ENCODE measurements around the gene IFI6. TPM values are rescaled to one million over a fixed set of nuclear protein-coding genes. Genes with fewer than 3 reads are reported as not detected.

Gene IFI6
- total and polyA plus RNA-seq, 4 donors, result 5.9 to 339 (median 169) TPM

GRCh38 chr1:27656157-27656893, 15.7 kb downstream of the IFI6 start (continued):
- TF ChIP-seq REST (IDR thresholded peaks at IDR 0.05), result no peak
- no peak for TF ChIP-seq HNF4G (IDR thresholded peaks at IDR 0.05)
- TF ChIP-seq EGR1 (IDR thresholded peaks at IDR 0.05; ENCODE audit: low read depth in 2 of 2), result no peak
- no peak for TF ChIP-seq GABPA (IDR thresholded peaks at IDR 0.05 in 1 of 2, conservative IDR thresholded peaks at IDR 0.05 in 1 of 2)
- no peak for TF ChIP-seq FOXA2 (IDR thresholded peaks at IDR 0.05)
- no peak for TF ChIP-seq YY1 (IDR thresholded peaks at IDR 0.05)
- TF ChIP-seq MAX (IDR thresholded peaks at IDR 0.05), result no peak
- TF ChIP-seq RXRA (IDR thresholded peaks at IDR 0.05), result no peak
- TF ChIP-seq HNF4A (conservative IDR thresholded peaks at IDR 0.05), result no peak
- no peak for TF ChIP-seq RAD21 (IDR thresholded peaks at IDR 0.05)

GRCh38 chr1:27655151-27655937, 16.6 kb downstream of the IFI6 start:
- H3K27ac ChIP-seq (ENCODE audit: low read depth in 1 of 2, low read length in 2 of 2), result no peak overlapping the region
- DNase-seq (ENCODE audit: low spot score), result no peak
- WGBS, result 79% methylated on average over 11 of the region's 11 CpGs
- TF ChIP-seq HNF4G (IDR thresholded peaks at IDR 0.05) (no peak), ZBTB33 (IDR thresholded peaks at IDR 0.05) (no peak), TAF1 (conservative IDR thresholded peaks at IDR 0.05) (no peak), SP1 (IDR thresholded peaks at IDR 0.05) (no peak), FOXA2 (IDR thresholded peaks at IDR 0.05) (no peak), GABPA (IDR thresholded peaks at IDR 0.05 in 1 of 2, conservative IDR thresholded peaks at IDR 0.05 in 1 of 2) (no peak), EGR1 (IDR thresholded peaks at IDR 0.05; ENCODE audit: low read depth in 2 of 2) (no peak), FOXA1 (IDR thresholded peaks at IDR 0.05) (no peak), NR2F2 (IDR thresholded peaks at IDR 0.05) (no peak)
- no peak overlapping the region for H3K9ac ChIP-seq (ENCODE audit: low read depth in 1 of 2, low read length in 2 of 2)
- no peaks in the 10 kb centered on the region for H3K9me3 ChIP-seq (ENCODE audit: control insufficient read depth in 4 of 4, low read length in 3 of 4)
- no peaks in the 10 kb centered on the region for H3K36me3 ChIP-seq (ENCODE audit: control insufficient read depth in 4 of 4, insufficient read depth in 3 of 4, low read depth in 1 of 4, low read length in 3 of 4)
- H3K27me3 ChIP-seq (ENCODE audit: control insufficient read depth in 4 of 4, insufficient read depth in 4 of 4, low read length in 3 of 4), result no peaks in the 10 kb centered on the region
- peaks cover 0 to 9% (median 5%) of the 10 kb centered on the region in 4 donors for H3K4me1 ChIP-seq (ENCODE audit: control insufficient read depth in 4 of 4, insufficient read depth in 4 of 4, low read length in 3 of 4)
- H3K4me3 ChIP-seq (ENCODE audit: low read depth in 1 of 3, low read length in 3 of 3), result no peak overlapping the region
